B cell (primary cell): ENCODE measurements around the gene OR2T4. TPM values are rescaled to one million over a fixed set of nuclear protein-coding genes. Genes with fewer than 3 reads are reported as not detected.

Experiments used
- ATAC-seq: fragments of 200-7000 bp; cut with Tn5 transposase; one replicate; pipeline ENCODE4 v1.10.0; 2021; ENCODE audit warnings: low read depth, mild to moderate bottlenecking, moderate number of reproducible peaks, moderate library complexity
- CTCF ChIA-PET: fragments of 350-600 bp; sonication (Branson Sonifier 250); formaldehyde crosslinking; loops from one replicate; lab custom pipeline; 2021; ENCODE audit warnings: antibody characterized with exemption, inconsistent platforms; lab: Charles Lee
- POLR2A ChIA-PET: fragments of 350-600 bp; sonication (Branson Sonifier 250); formaldehyde crosslinking; loops from one replicate; lab custom pipeline; 2021; ENCODE audit warnings: antibody characterized with exemption; lab: Charles Lee
- DNase-seq: peaks from one replicate; pipeline ENCODE4 v3.0.0; 2013
- H2AFZ ChIP-seq: 2 replicates; pipeline ENCODE4 v1.6.1; 2012; ENCODE audit warnings: mild to moderate bottlenecking, low read depth, low read length; ENCODE audit not compliant: insufficient read depth, poor library complexity, severe bottlenecking
- H3K27ac ChIP-seq, 2 donors: 1 replicate in 1 of 2; 2 replicates in 1 of 2; pipeline ENCODE4 v1.5.1; 2012 to 2013; ENCODE audit warnings: low read length in 2 of 2, mild to moderate bottlenecking in 2 of 2, moderate library complexity in 1 of 2
- H3K27me3 ChIP-seq, 4 experiments: fragments of 200-600 bp in 1 of 4; sonication (generic) in 1 of 4; replicated peaks in 1 of 4; 1 replicate in 2 of 4; 2 replicates in 2 of 4; pipeline versions ENCODE4 v1.6.1 to v1.7.0; 2013 to 2016; ENCODE audit warnings: low read length in 3 of 4, mild to moderate bottlenecking in 2 of 4, mixed read lengths in 1 of 4, moderate library complexity in 1 of 4; ENCODE audit not compliant: insufficient read depth in 4 of 4, control insufficient read depth in 3 of 4; ENCODE audit errors: control extremely low read depth in 1 of 4
- H3K36me3 ChIP-seq, 2 experiments: replicated peaks in 1 of 2; 1 replicate in 1 of 2; 2 replicates in 1 of 2; pipeline versions ENCODE4 v1.6.1 to v1.7.1; 2013; ENCODE audit warnings: low read length in 1 of 2; ENCODE audit not compliant: insufficient read depth in 2 of 2, control insufficient read depth in 1 of 2; ENCODE audit errors: control extremely low read depth in 1 of 2, extremely low read depth in 1 of 2
- H3K4me1 ChIP-seq, 2 donors: fragments of 200-600 bp in 1 of 2; sonication (generic) in 1 of 2; 1 replicate in 1 of 2; 2 replicates in 1 of 2; pipeline versions ENCODE4 v1.5.1 to v1.6.1; 2013 to 2017; ENCODE audit warnings: low read length in 2 of 2; ENCODE audit not compliant: control insufficient read depth in 2 of 2, insufficient read depth in 2 of 2
- H3K4me2 ChIP-seq: replicated peaks from 2 replicates; pipeline ENCODE3; 2012; ENCODE audit warnings: mild to moderate bottlenecking, low read depth, low read length; ENCODE audit not compliant: poor library complexity, severe bottlenecking
- H3K4me3 ChIP-seq, 5 experiments: fragments of 200-600 bp in 1 of 5; sonication (generic) in 1 of 5; 1 replicate in 3 of 5; 2 replicates in 2 of 5; pipeline versions ENCODE4 v1.5.1 to v1.7.0; 2011 to 2016; ENCODE audit warnings: low read length in 4 of 5, mild to moderate bottlenecking in 4 of 5, low read depth in 2 of 5, control low read depth in 1 of 5, moderate library complexity in 1 of 5; ENCODE audit not compliant: insufficient read depth in 1 of 5; ENCODE audit errors: control extremely low read depth in 1 of 5, extremely low read depth in 1 of 5
- H3K79me2 ChIP-seq: fragments of 200-600 bp; sonication (generic); one replicate; pipeline ENCODE4 v1.6.0; 2016; ENCODE audit warnings: low read length; ENCODE audit not compliant: control insufficient read depth, insufficient read depth
- H3K9ac ChIP-seq: fragments of 200-600 bp; sonication (generic); 2 replicates; pipeline ENCODE4 v1.6.1; 2017; ENCODE audit warnings: mild to moderate bottlenecking, low read length, moderate library complexity
- H3K9me3 ChIP-seq, 3 donors: one replicate each; pipeline versions ENCODE4 v1.6.1 to v1.7.1; 2013; ENCODE audit warnings: low read length in 2 of 3; ENCODE audit not compliant: control insufficient read depth in 2 of 3, insufficient read depth in 1 of 3; ENCODE audit errors: control extremely low read depth in 1 of 3
- H4K20me1 ChIP-seq: 2 replicates; pipeline ENCODE4 v1.6.0; 2012; ENCODE audit warnings: mild to moderate bottlenecking, low read length; ENCODE audit not compliant: insufficient read depth, control insufficient read depth, poor library complexity, severe bottlenecking
- H3K27ac Mint-ChIP-seq: one replicate; pipeline ENCODE4 v1.8.0; 2021; ENCODE audit warnings: mixed read lengths
- H3K27me3 Mint-ChIP-seq: one replicate; pipeline ENCODE4 v1.8.0; 2021; ENCODE audit warnings: mixed read lengths
- H3K4me1 Mint-ChIP-seq: one replicate; pipeline ENCODE4 v1.8.0; 2021; ENCODE audit warnings: mixed read lengths
- H3K4me3 Mint-ChIP-seq: one replicate; pipeline ENCODE4 v1.8.0; 2021; ENCODE audit warnings: mixed read lengths
- H3K9me3 Mint-ChIP-seq: one replicate; pipeline ENCODE4 v1.8.0; 2022; ENCODE audit warnings: mixed read lengths; ENCODE audit not compliant: insufficient read depth
- EZH2 ChIP-seq: IDR thresholded peaks from 2 replicates; pipeline ENCODE4 v1.6.1; 2012; ENCODE audit warnings: borderline replicate concordance, low read depth, mild to moderate bottlenecking, moderate library complexity, low read length; ENCODE audit not compliant: insufficient read depth, poor library complexity, severe bottlenecking
- WGBS: methylation state at CpG from one replicate; pipeline ENCODE4 v1.1.5; 2013; ENCODE audit warnings: missing lambda C conversion rate; ENCODE audit not compliant: insufficient coverage; 5-methylcytosine and 5-hydroxymethylcytosine counted together
- intact Hi-C: fragments of 100-400 bp; cut with micrococcal nuclease; formaldehyde crosslinking; loops from one replicate; pipeline ENCODE4 v1.10.0; 2022
- polyA minus RNA-seq: library from RNA; depleted of rRNA, polyadenylated mRNA; stranded (reverse); fragments of >200 nt; gene quantifications from 2 replicates; pipeline ENCODE4 v1.2.3, GENCODE V29; 2012
- polyA plus RNA-seq: library from polyadenylated mRNA; depleted of rRNA; stranded (reverse); fragments of >200 nt; gene quantifications from 2 replicates; pipeline ENCODE4 v1.2.3, GENCODE V29; 2012
- total RNA-seq, 2 donors: library from RNA; stranded (reverse); fragments of 120-200 nt in 1 of 2; gene quantifications; 1 replicate in 1 of 2; 2 replicates in 1 of 2; pipeline versions ENCODE4 v1.2.3 to v1.2.4, GENCODE V29; 2013 to 2022
- TF ChIP-seq, protein P1 (sequence below): fragments of 200-600 bp; IDR thresholded peaks from one replicate; pipeline ENCODE4 v1.8.0; 2022; ENCODE audit warnings: antibody characterized with exemption, mild to moderate bottlenecking

The OR2T4 gene, protein sequence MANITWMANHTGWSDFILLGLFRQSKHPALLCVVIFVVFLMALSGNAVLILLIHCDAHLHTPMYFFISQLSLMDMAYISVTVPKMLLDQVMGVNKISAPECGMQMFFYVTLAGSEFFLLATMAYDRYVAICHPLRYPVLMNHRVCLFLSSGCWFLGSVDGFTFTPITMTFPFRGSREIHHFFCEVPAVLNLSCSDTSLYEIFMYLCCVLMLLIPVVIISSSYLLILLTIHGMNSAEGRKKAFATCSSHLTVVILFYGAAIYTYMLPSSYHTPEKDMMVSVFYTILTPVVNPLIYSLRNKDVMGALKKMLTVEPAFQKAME
- not detected in 2 replicates for total RNA-seq
- 0.14 TPM for total RNA-seq (2013)
- polyA plus RNA-seq, result not detected in 2 replicates
- polyA minus RNA-seq, result not detected in 2 replicates

- no peak for ATAC-seq
- intact Hi-C loops, result no loop called here
- POLR2A ChIA-PET, result no interaction called here
Measured at GRCh38 chr1:248361121-248361715, at the start of gene OR2T4. Gene OR2T4, plus strand, starts transcription at chr1:248361665. Its CDS starts 0 bp downstream, at chr1:248361665.

DNA sequence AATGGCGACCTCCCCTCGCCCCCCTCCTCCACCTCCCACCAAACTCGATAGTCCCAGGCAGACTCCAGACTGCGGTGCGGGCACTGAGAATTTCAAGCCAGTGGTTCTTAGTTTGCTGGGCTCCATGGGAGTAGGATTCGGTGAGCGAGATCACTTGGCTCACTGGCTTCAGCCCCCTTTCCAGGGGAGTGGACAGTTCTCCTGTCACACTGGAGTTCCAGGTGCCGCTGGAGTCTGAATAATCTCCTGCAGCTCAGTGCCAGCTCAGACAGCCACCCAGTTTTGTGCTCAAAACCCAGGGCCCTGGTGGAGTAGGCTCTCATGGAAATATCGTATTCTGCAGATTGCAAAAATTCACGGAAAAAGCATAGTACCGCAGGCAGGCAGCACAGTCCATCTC is 44.7 kb upstream of the OR2T4 start:
- Histone ChIP-seq H3K9ac (no peak overlapping the region), H3K4me3 (no peak overlapping the region), H3K9me3 (peaks cover 1 to 9% (median 2%) of the 10 kb centered on the region in 3 donors), H3K4me1 (no peaks in the 10 kb centered on the region), H3K27ac (no peak overlapping the region), H3K4me2 (no peak overlapping the region), H4K20me1 (no peaks in the 10 kb centered on the region), H2AFZ (no peak overlapping the region), H3K79me2 (no peaks in the 10 kb centered on the region), H3K27me3 (peaks cover 0 to 8% (median 0%) of the 10 kb centered on the region in 4 experiments), H3K36me3 (no peaks in the 10 kb centered on the region)
- Mint-ChIP-seq H3K27me3 (peaks cover 19% of the 10 kb centered on the region), H3K4me1 (no peaks in the 10 kb centered on the region), H3K27ac (no peak overlapping the region), H3K4me3 (no peak overlapping the region), H3K9me3 (peaks cover 15% of the 10 kb centered on the region)
- DNase-seq (no peak), ATAC-seq (no peak)
- intact Hi-C loops, result no loop called here
- CTCF ChIA-PET, result no interaction called here
- POLR2A ChIA-PET, result no interaction called here
- TF ChIP-seq, protein P1, sequence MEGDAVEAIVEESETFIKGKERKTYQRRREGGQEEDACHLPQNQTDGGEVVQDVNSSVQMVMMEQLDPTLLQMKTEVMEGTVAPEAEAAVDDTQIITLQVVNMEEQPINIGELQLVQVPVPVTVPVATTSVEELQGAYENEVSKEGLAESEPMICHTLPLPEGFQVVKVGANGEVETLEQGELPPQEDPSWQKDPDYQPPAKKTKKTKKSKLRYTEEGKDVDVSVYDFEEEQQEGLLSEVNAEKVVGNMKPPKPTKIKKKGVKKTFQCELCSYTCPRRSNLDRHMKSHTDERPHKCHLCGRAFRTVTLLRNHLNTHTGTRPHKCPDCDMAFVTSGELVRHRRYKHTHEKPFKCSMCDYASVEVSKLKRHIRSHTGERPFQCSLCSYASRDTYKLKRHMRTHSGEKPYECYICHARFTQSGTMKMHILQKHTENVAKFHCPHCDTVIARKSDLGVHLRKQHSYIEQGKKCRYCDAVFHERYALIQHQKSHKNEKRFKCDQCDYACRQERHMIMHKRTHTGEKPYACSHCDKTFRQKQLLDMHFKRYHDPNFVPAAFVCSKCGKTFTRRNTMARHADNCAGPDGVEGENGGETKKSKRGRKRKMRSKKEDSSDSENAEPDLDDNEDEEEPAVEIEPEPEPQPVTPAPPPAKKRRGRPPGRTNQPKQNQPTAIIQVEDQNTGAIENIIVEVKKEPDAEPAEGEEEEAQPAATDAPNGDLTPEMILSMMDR, result no peak
- no peak for TF ChIP-seq EZH2
- 87% methylated on average over 11 of the region's 11 CpGs for WGBS

More at GRCh38 chr1:248361121-248361715, at the start of gene OR2T4:
- Histone ChIP-seq H3K27ac (no peak within 1 kb of the TSS), H3K79me2 (no peaks in the 10 kb centered on the region), H2AFZ (no peak within 1 kb of the TSS), H3K4me3 (no peak within 1 kb of the TSS), H3K27me3 (no peaks in the 10 kb centered on the region), H3K9me3 (no peaks in the 10 kb centered on the region), H3K9ac (no peak within 1 kb of the TSS), H4K20me1 (no peaks in the 10 kb centered on the region), H3K4me2 (no peak within 1 kb of the TSS), H3K4me1 (no peaks in the 10 kb centered on the region), H3K36me3 (no peaks in the 10 kb centered on the region)
- WGBS, result no CpG with 5 or more reads among the region's 3 CpGs
- CTCF ChIA-PET, result no interaction called here
- Mint-ChIP-seq H3K4me3 (no peak within 1 kb of the TSS), H3K27ac (no peak within 1 kb of the TSS), H3K4me1 (no peaks in the 10 kb centered on the region), H3K9me3 (no peaks in the 10 kb centered on the region), H3K27me3 (peaks cover 10% of the 10 kb centered on the region)
- no peak for TF ChIP-seq EZH2
- TF ChIP-seq, protein P1, result no peak
- no peak for DNase-seq
